ENCODE results near the gene CTNNA3. TPM values are rescaled to one million over a fixed set of nuclear protein-coding genes. Genes with fewer than 3 reads are reported as not detected.

CTNNA3 gene
- total and polyA plus RNA-seq, 12 donors: 0.03 to 14.4 (median 0.47) TPM; not detected in 1

- Histone ChIP-seq H3K4me1 (replicated peaks in 1 of 2) (no peaks in the 10 kb centered on the region), H3K27me3 (no peaks in the 10 kb centered on the region), H3K36me3 (replicated peaks in 1 of 2) (no peaks in the 10 kb centered on the region), H3K4me3 (no peak overlapping the region), H3K27ac (no peak overlapping the region), H3K9me3 (replicated peaks in 1 of 3) (no peaks in the 10 kb centered on the region)
- intact Hi-C loops (cut with DNase I): no loop called here
- WGBS, 4 donors: 32 to 48% (median 34%) methylated on average over 1 of the region's 1 CpG
- no peak for TF ChIP-seq CTCF (IDR thresholded peaks at IDR 0.05)
- TF ChIP-seq POLR2A (IDR thresholded peaks at IDR 0.05): no peak
- DNase-seq: no peak
Observed at GRCh38 chr10:66827353-66827752, 868.6 kb downstream of the CTNNA3 start.

DNA sequence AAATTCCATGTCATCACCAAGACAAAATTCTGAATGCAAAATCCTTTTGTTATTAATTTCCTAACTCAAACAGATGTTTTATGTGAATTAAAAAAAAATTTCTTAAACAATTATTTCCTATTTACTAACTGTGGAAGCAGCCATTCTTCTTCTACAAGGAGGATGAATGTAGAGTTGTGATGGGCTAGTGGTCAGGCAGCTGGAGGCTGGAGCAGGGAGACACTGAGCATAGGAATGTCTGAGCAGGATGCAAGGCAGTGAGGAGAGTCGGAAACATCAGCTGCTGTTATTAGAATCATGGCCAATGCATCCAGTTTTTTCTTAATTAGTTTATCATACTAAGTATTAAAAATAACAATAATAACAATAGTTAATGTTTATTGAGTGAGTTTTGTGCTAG is 872.7 kb downstream of the CTNNA3 start:
- Histone ChIP-seq H3K4me3 (no peak overlapping the region), H3K27me3 (no peaks in the 10 kb centered on the region), H3K4me1 (replicated peaks in 1 of 2) (no peaks in the 10 kb centered on the region), H3K9me3 (replicated peaks in 1 of 3) (no peaks in the 10 kb centered on the region), H3K36me3 (replicated peaks in 1 of 2) (no peaks in the 10 kb centered on the region), H3K27ac (no peak overlapping the region)
- intact Hi-C loops (cut with DNase I): no loop called here
- 73 to 85% (median 80%) methylated on average over 1 of the region's 1 CpG for WGBS, 4 donors
- DNase-seq: no peak
- no peak for TF ChIP-seq CTCF (IDR thresholded peaks at IDR 0.05)
- no peak for TF ChIP-seq POLR2A (IDR thresholded peaks at IDR 0.05)

GRCh38 chr10:66822801-66823200 is 873.2 kb downstream of the CTNNA3 start:
- no peaks in the 10 kb centered on the region for H3K27me3 ChIP-seq
- H3K36me3 ChIP-seq (replicated peaks in 1 of 2): no peaks in the 10 kb centered on the region
- H3K4me1 ChIP-seq (replicated peaks in 1 of 2): no peaks in the 10 kb centered on the region
- no peaks in the 10 kb centered on the region for H3K9me3 ChIP-seq (replicated peaks in 1 of 3)
- intact Hi-C loops (cut with DNase I): no loop called here
- no peak overlapping the region for H3K4me3 ChIP-seq
- no peak overlapping the region for H3K27ac ChIP-seq
- 40 to 84% (median 76%) methylated on average over 1 of the region's 1 CpG for WGBS, 4 donors
- DNase-seq: no peak
- no peak for TF ChIP-seq CTCF (IDR thresholded peaks at IDR 0.05)
- TF ChIP-seq POLR2A (IDR thresholded peaks at IDR 0.05): no peak

GRCh38 chr10:66819691-66820090 is 876.3 kb downstream of the CTNNA3 start:
- Histone ChIP-seq H3K4me3 (no peak overlapping the region), H3K9me3 (replicated peaks in 1 of 3) (no peaks in the 10 kb centered on the region), H3K27me3 (no peaks in the 10 kb centered on the region), H3K4me1 (replicated peaks in 1 of 2) (no peaks in the 10 kb centered on the region), H3K27ac (no peak overlapping the region), H3K36me3 (replicated peaks in 1 of 2) (no peaks in the 10 kb centered on the region)
- intact Hi-C loops (cut with DNase I): no loop called here
- no peak for DNase-seq
- TF ChIP-seq CTCF (IDR thresholded peaks at IDR 0.05): no peak
- TF ChIP-seq POLR2A (IDR thresholded peaks at IDR 0.05): no peak
